Activated CD4-positive, alpha-beta T cell treated with anti-CD3 and anti-CD28 coated beads for 1 hour (primary cell): Measurements from ENCODE around the gene PCDH9.

Experiments
- DNase-seq: peaks from one replicate; pipeline ENCODE4 v3.0.0-alpha.2; 2020

The PCDH9 gene

GRCh38 chr13:66354879-66355751, 875.0 kb downstream of the PCDH9 start:
- DNase-seq, result no peak

- no peak for DNase-seq
Observed at GRCh38 chr13:66353664-66354063, 876.5 kb downstream of the PCDH9 start.

- no peak for DNase-seq
Observed at GRCh38 chr13:66349966-66350365, 880.2 kb downstream of the PCDH9 start.

- DNase-seq, result no peak
Observed at GRCh38 chr13:66348745-66349690, 881.1 kb downstream of the PCDH9 start.

GRCh38 chr13:66347486-66348117, 882.5 kb downstream of the PCDH9 start:
- DNase-seq, result no peak

GRCh38 chr13:66345971-66346370, 884.2 kb downstream of the PCDH9 start:
- no peak for DNase-seq

- DNase-seq, result no peak
Observed at GRCh38 chr13:66345518-66345810, 884.7 kb downstream of the PCDH9 start.

- DNase-seq, result no peak
Observed at GRCh38 chr13:66344805-66345517, 885.2 kb downstream of the PCDH9 start.

GRCh38 chr13:66343224-66343828, 886.8 kb downstream of the PCDH9 start:
- no peak for DNase-seq

GRCh38 chr13:66341635-66342377, 888.3 kb downstream of the PCDH9 start:
- DNase-seq, result no peak

GRCh38 chr13:66339214-66339613, 890.9 kb downstream of the PCDH9 start:
- DNase-seq, result no peak

GRCh38 chr13:66338542-66338941, 891.6 kb downstream of the PCDH9 start:
- no peak for DNase-seq

- no peak for DNase-seq
Observed at GRCh38 chr13:66335626-66336025, 894.5 kb downstream of the PCDH9 start.

GRCh38 chr13:66329988-66330451, 900.1 kb downstream of the PCDH9 start:
- no peak for DNase-seq

- DNase-seq, result no peak
Observed at GRCh38 chr13:66328476-66328875, 901.7 kb downstream of the PCDH9 start.

GRCh38 chr13:66323745-66324347, 906.3 kb downstream of the PCDH9 start:
- DNase-seq, result no peak

GRCh38 chr13:66322936-66323335, 907.2 kb downstream of the PCDH9 start:
- DNase-seq, result no peak

- DNase-seq, result no peak
Observed at GRCh38 chr13:66322193-66322740, 907.9 kb downstream of the PCDH9 start.

GRCh38 chr13:66314911-66315310, 915.2 kb downstream of the PCDH9 start:
- DNase-seq, result no peak

- no peak for DNase-seq
Observed at GRCh38 chr13:66313413-66313812, 916.7 kb downstream of the PCDH9 start.
